ENCODE results near the gene ZNF419. TPM values are rescaled to one million over a fixed set of nuclear protein-coding genes. Genes with fewer than 3 reads are reported as not detected.

Gene ZNF419
- total and polyA plus RNA-seq, 5 donors from 2014 or later: 5.9 to 11.0 (median 8.9) TPM

Other genes starting within 250 kb of the ZNF419 start
- gene ZNF805, start 247.1 kb upstream of the ZNF419 start, total RNA-seq: 30.7 TPM
- gene ZNF805, start 247.1 kb upstream of the ZNF419 start, polyA plus RNA-seq: 1 to 10 TPM; 1.9 to 6.6 (median 4.0) TPM
- gene ZNF460, start 207.3 kb upstream of the ZNF419 start, total RNA-seq: 68.5 TPM
- gene ZNF460, start 207.3 kb upstream of the ZNF419 start, polyA plus RNA-seq: 1 to 10 TPM; 3.0 to 9.5 (median 5.3) TPM
- gene ZNF543, start 167.3 kb upstream of the ZNF419 start, total RNA-seq: 4.5 TPM
- 1 to 10 TPM; 2.6 to 6.6 (median 4.5) TPM for gene ZNF543, start 167.3 kb upstream of the ZNF419 start, polyA plus RNA-seq
- 6.8 TPM for gene ZNF304, start 136.5 kb upstream of the ZNF419 start, total RNA-seq
- 1 to 10 TPM; 1.9 to 4.4 (median 2.8) TPM for gene ZNF304, start 136.5 kb upstream of the ZNF419 start, polyA plus RNA-seq
- gene TRAPPC2B, start 124.2 kb upstream of the ZNF419 start, total RNA-seq: 11.4 TPM
- 10 to 100 TPM; 23.0 to 28.6 (median 25.3) TPM for gene TRAPPC2B, start 124.2 kb upstream of the ZNF419 start, polyA plus RNA-seq
- gene ZNF547, start 124.2 kb upstream of the ZNF419 start, total RNA-seq: 2.1 TPM
- 1 to 10 TPM in 2 of 4 donors, under 1 TPM in 1, not detected in 1; 0.77 to 1.9 (median 1.5) TPM for gene ZNF547, start 124.2 kb upstream of the ZNF419 start, polyA plus RNA-seq
- 75.9 TPM for gene ZNF548, start 97.9 kb upstream of the ZNF419 start, total RNA-seq
- gene ZNF548, start 97.9 kb upstream of the ZNF419 start, polyA plus RNA-seq: 10 to 100 TPM; 14.6 to 21.7 (median 17.7) TPM
- 5.6 TPM for gene ZNF17, start 76.6 kb upstream of the ZNF419 start, total RNA-seq
- gene ZNF17, start 76.6 kb upstream of the ZNF419 start, polyA plus RNA-seq: 1 to 10 TPM; 2.9 to 9.7 (median 5.3) TPM
- 5.1 TPM for gene ZNF749, start 52.4 kb upstream of the ZNF419 start, total RNA-seq
- 10 to 100 TPM in 1 of 4 donors, 1 to 10 TPM in 3; 6.2 to 10.9 (median 8.2) TPM for gene ZNF749, start 52.4 kb upstream of the ZNF419 start, polyA plus RNA-seq
- gene VN1R1, start 30.6 kb upstream of the ZNF419 start, total RNA-seq: 0.15 TPM
- under 1 TPM in 1 of 4 donors, not detected in 3; 0.10 TPM for gene VN1R1, start 30.6 kb upstream of the ZNF419 start, polyA plus RNA-seq
- 0.74 TPM for gene ZNF772, start 10.2 kb upstream of the ZNF419 start, total RNA-seq
- gene ZNF772, start 10.2 kb upstream of the ZNF419 start, polyA plus RNA-seq: 1 to 10 TPM in 3 of 4 donors, under 1 TPM in 1; 0.09 to 4.2 (median 3.4) TPM
- gene ZNF773, start 12.2 kb downstream of the ZNF419 start, total RNA-seq: 7.2 TPM
- 10 to 100 TPM in 3 of 4 donors, 1 to 10 TPM in 1; 7.0 to 11.3 (median 10.6) TPM for gene ZNF773, start 12.2 kb downstream of the ZNF419 start, polyA plus RNA-seq
- 5.2 TPM for gene ZNF549, start 39.6 kb downstream of the ZNF419 start, total RNA-seq
- 1 to 10 TPM; 4.3 to 9.2 (median 7.7) TPM for gene ZNF549, start 39.6 kb downstream of the ZNF419 start, polyA plus RNA-seq
- gene ZNF550, start 72.1 kb downstream of the ZNF419 start, total RNA-seq: 10.2 TPM
- gene ZNF550, start 72.1 kb downstream of the ZNF419 start, polyA plus RNA-seq: 10 to 100 TPM in 2 of 4 donors, 1 to 10 TPM in 2; 5.8 to 18.7 (median 9.4) TPM
- gene ZNF416, start 91.2 kb downstream of the ZNF419 start, total RNA-seq: 4.4 TPM
- 1 to 10 TPM; 4.1 to 9.5 (median 6.1) TPM for gene ZNF416, start 91.2 kb downstream of the ZNF419 start, polyA plus RNA-seq
- 3.4 TPM for gene ZIK1, start 96.4 kb downstream of the ZNF419 start, total RNA-seq
- gene ZIK1, start 96.4 kb downstream of the ZNF419 start, polyA plus RNA-seq: 10 to 100 TPM in 1 of 4 donors, 1 to 10 TPM in 3; 5.6 to 10.2 (median 8.2) TPM
- gene ZNF530, start 112.1 kb downstream of the ZNF419 start, total RNA-seq: 1.5 TPM
- gene ZNF530, start 112.1 kb downstream of the ZNF419 start, polyA plus RNA-seq: 1 to 10 TPM; 4.8 to 7.8 (median 7.4) TPM
- 17.4 TPM for gene ZNF134, start 126.5 kb downstream of the ZNF419 start, total RNA-seq
- 10 to 100 TPM in 3 of 4 donors, 1 to 10 TPM in 1; 9.8 to 14.2 (median 11.8) TPM for gene ZNF134, start 126.5 kb downstream of the ZNF419 start, polyA plus RNA-seq
- gene ZNF211, start 145.4 kb downstream of the ZNF419 start, total RNA-seq: 23.9 TPM
- gene ZNF211, start 145.4 kb downstream of the ZNF419 start, polyA plus RNA-seq: 10 to 100 TPM; 19.4 to 22.8 (median 22.1) TPM
- not detected for gene ZSCAN4, start 181.2 kb downstream of the ZNF419 start, total RNA-seq
- gene ZSCAN4, start 181.2 kb downstream of the ZNF419 start, polyA plus RNA-seq: not detected
- 9.6 TPM for gene ZNF551, start 194.2 kb downstream of the ZNF419 start, total RNA-seq
- 1 to 10 TPM; 5.3 to 8.6 (median 7.3) TPM for gene ZNF551, start 194.2 kb downstream of the ZNF419 start, polyA plus RNA-seq
- 3.7 TPM for gene ZNF154, start 221.5 kb downstream of the ZNF419 start, total RNA-seq
- 1 to 10 TPM in 1 of 4 donors, under 1 TPM in 2, not detected in 1; 0.25 to 1.9 (median 0.57) TPM for gene ZNF154, start 221.5 kb downstream of the ZNF419 start, polyA plus RNA-seq
- 9.2 TPM for gene ZNF671, start 239.9 kb downstream of the ZNF419 start, total RNA-seq
- gene ZNF671, start 239.9 kb downstream of the ZNF419 start, polyA plus RNA-seq: 10 to 100 TPM; 19.5 to 28.6 (median 23.3) TPM

All from CD4-positive, CD25-positive, alpha-beta regulatory T cell (primary cell).